K562 (cell line): ENCODE measurements around the gene VWA8. TPM values are rescaled to one million over a fixed set of nuclear protein-coding genes. Genes with fewer than 3 reads are reported as not detected.
A peak's percentile ranks its signal among the peaks of the same experiment; 100 is the strongest.

ENCODE experiments used
- ARID1B ChIP-seq: fragments of 450-650 bp; IDR thresholded peaks from 2 replicates; pipeline ENCODE4 v1.6.1; 2016; ENCODE audit warnings: antibody characterized with exemption, mild to moderate bottlenecking, inconsistent platforms
- ATF7 ChIP-seq: fragments of 450-650 bp; IDR thresholded peaks from 2 replicates; pipeline ENCODE4 v1.7.1; 2014; ENCODE audit warnings: mild to moderate bottlenecking, moderate library complexity
- BACH1 ChIP-seq: fragments of 200-800 bp; sonication (Bioruptor generic); IDR thresholded peaks from 2 replicates; pipeline ENCODE4 v1.6.1; 2016; ENCODE audit warnings: missing genetic modification characterization, missing compliant biosample characterization
- DMBX1 ChIP-seq: fragments of 250-450 bp; sonication (Bioruptor Pico); IDR thresholded peaks from 2 replicates; pipeline ENCODE4 v1.8.0; 2022; ENCODE audit warnings: inconsistent platforms, mild to moderate bottlenecking, moderate library complexity, borderline replicate concordance
- EP300 ChIP-seq: IDR thresholded peaks from 2 replicates; pipeline ENCODE4 v1.6.1; 2012; ENCODE audit warnings: low read length, improper control_type of control experiment
- EWSR1 ChIP-seq: fragments of 450-650 bp; IDR thresholded peaks from 2 replicates; pipeline ENCODE4 v1.6.1; 2018; ENCODE audit warnings: borderline replicate concordance, mild to moderate bottlenecking, low read depth, moderate library complexity; ENCODE audit not compliant: partially characterized antibody
- FOSL1 ChIP-seq: fragments of 200-800 bp; sonication (Bioruptor generic); conservative IDR thresholded peaks from 2 replicates; pipeline ENCODE4 v1.6.1; 2016; ENCODE audit warnings: missing genetic modification characterization, missing compliant biosample characterization
- JUND ChIP-seq, 2 experiments: IDR thresholded peaks; 2 replicates in 1 of 2; 3 replicates in 1 of 2; pipeline ENCODE4 v1.6.1; 2011; ENCODE audit warnings: borderline replicate concordance in 2 of 2, low read depth in 2 of 2, low read length in 2 of 2, improper control_type of control experiment in 1 of 2, missing biosample characterization in 1 of 2, missing genetic modification characterization in 1 of 2, missing genetic modification reagents in 1 of 2
- MAFF ChIP-seq: IDR thresholded peaks from 2 replicates; pipeline ENCODE4 v1.6.1; 2012; ENCODE audit warnings: low read length, improper control_type of control experiment
- MAFG ChIP-seq: fragments of 450-650 bp; conservative IDR thresholded peaks from 2 replicates; pipeline ENCODE4 v1.6.1; 2016; ENCODE audit warnings: missing genetic modification characterization, missing compliant biosample characterization
- PHB ChIP-seq: fragments of 250-450 bp; sonication (Bioruptor Pico); IDR thresholded peaks from 2 replicates; pipeline ENCODE4 v1.5.0; 2021
- PRMT5 ChIP-seq: sonication (generic); formaldehyde crosslinking; IDR thresholded peaks from 2 replicates; pipeline ENCODE4 v1.5.0; 2020; ENCODE audit warnings: missing genetic modification reagents
- SMARCE1 ChIP-seq: fragments of 450-650 bp; IDR thresholded peaks from 2 replicates; pipeline ENCODE4 v1.7.1; 2016; ENCODE audit warnings: mild to moderate bottlenecking
- WHSC1 ChIP-seq: IDR thresholded peaks from one replicate; pipeline ENCODE4 v1.6.1; 2012; ENCODE audit warnings: low read length, control low read depth, inconsistent platforms
- ZBTB17 ChIP-seq: fragments of 450-650 bp; formaldehyde crosslinking; IDR thresholded peaks from 2 replicates; pipeline ENCODE4 v1.4.0; 2020; ENCODE audit warnings: mild to moderate bottlenecking
- polyA plus RNA-seq, 8 experiments: library from polyadenylated mRNA; depleted of rRNA in 4 of 8; stranded (reverse) in 5 of 8; unstranded in 3 of 8; fragments of >200 nt; fragmentation: Nextera tagmentation in 2 of 8; fragmentation: Illumina TruSeq in 1 of 8; extraction: Ambion mirVana in 2 of 8; extraction: Trizol in 1 of 8; gene quantifications; 2 replicates each; pipeline versions ENCODE4 v1.2.1 to v1.2.3, GENCODE V29; 2011 to 2014; ENCODE audit warnings: inconsistent platforms in 1 of 8, missing spikeins in 1 of 8
- total RNA-seq, 7 experiments: library from RNA; depleted of rRNA in 6 of 7; stranded (reverse); fragments of >200 nt in 6 of 7; fragmentation: Illumina TruSeq in 2 of 7; extraction: Trizol in 2 of 7; gene quantifications; 2 replicates each; pipeline versions ENCODE4 v1.2.1 to v1.2.3, GENCODE V29; 2011 to 2021; ENCODE audit warnings: low replicate concordance in 1 of 7
- TF ChIP-seq, protein P1 (sequence below), 2 experiments: fragments of 450-650 bp; IDR thresholded peaks; 2 replicates each; pipeline ENCODE4 v1.6.1; 2016; ENCODE audit warnings: mild to moderate bottlenecking in 2 of 2, borderline replicate concordance in 1 of 2, low read depth in 1 of 2, moderate library complexity in 1 of 2
- TF ChIP-seq, protein P2 (sequence below): fragments of 450-650 bp; IDR thresholded peaks from 2 replicates; pipeline ENCODE4 v1.6.1; 2016; ENCODE audit warnings: missing biosample characterization, missing genetic modification characterization
- TF ChIP-seq, protein P3 (sequence below), 2 experiments: fragments of 450-650 bp; IDR thresholded peaks; 2 replicates each; pipeline ENCODE4 v1.6.1; 2016

VWA8 gene
- total and polyA plus RNA-seq, 9 of the 15 experiments (the other 6 are each of a cell fraction or from before 2014, with no cell fraction given): 2.1 to 18.5 (median 13.3) TPM

DNA sequence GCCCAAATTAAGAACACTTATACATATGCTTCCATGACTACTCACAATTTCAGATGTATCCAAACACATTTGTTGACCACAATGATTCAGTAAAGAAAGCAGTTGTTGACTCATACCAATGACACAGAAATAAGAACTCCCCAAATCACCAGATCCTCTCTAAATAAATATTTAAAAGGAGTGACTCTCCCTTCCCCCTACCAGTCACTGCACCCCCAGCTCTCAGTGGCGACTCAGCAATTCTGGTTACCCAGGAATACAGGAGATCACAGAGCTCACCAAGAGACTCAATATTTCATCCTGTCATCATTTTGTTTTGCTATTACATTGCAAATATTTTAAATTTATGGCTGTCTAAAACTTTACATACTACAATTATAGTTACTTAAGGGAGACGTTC is 372.0 kb downstream of the VWA8 start (continued):
- TF ChIP-seq, protein P1, sequence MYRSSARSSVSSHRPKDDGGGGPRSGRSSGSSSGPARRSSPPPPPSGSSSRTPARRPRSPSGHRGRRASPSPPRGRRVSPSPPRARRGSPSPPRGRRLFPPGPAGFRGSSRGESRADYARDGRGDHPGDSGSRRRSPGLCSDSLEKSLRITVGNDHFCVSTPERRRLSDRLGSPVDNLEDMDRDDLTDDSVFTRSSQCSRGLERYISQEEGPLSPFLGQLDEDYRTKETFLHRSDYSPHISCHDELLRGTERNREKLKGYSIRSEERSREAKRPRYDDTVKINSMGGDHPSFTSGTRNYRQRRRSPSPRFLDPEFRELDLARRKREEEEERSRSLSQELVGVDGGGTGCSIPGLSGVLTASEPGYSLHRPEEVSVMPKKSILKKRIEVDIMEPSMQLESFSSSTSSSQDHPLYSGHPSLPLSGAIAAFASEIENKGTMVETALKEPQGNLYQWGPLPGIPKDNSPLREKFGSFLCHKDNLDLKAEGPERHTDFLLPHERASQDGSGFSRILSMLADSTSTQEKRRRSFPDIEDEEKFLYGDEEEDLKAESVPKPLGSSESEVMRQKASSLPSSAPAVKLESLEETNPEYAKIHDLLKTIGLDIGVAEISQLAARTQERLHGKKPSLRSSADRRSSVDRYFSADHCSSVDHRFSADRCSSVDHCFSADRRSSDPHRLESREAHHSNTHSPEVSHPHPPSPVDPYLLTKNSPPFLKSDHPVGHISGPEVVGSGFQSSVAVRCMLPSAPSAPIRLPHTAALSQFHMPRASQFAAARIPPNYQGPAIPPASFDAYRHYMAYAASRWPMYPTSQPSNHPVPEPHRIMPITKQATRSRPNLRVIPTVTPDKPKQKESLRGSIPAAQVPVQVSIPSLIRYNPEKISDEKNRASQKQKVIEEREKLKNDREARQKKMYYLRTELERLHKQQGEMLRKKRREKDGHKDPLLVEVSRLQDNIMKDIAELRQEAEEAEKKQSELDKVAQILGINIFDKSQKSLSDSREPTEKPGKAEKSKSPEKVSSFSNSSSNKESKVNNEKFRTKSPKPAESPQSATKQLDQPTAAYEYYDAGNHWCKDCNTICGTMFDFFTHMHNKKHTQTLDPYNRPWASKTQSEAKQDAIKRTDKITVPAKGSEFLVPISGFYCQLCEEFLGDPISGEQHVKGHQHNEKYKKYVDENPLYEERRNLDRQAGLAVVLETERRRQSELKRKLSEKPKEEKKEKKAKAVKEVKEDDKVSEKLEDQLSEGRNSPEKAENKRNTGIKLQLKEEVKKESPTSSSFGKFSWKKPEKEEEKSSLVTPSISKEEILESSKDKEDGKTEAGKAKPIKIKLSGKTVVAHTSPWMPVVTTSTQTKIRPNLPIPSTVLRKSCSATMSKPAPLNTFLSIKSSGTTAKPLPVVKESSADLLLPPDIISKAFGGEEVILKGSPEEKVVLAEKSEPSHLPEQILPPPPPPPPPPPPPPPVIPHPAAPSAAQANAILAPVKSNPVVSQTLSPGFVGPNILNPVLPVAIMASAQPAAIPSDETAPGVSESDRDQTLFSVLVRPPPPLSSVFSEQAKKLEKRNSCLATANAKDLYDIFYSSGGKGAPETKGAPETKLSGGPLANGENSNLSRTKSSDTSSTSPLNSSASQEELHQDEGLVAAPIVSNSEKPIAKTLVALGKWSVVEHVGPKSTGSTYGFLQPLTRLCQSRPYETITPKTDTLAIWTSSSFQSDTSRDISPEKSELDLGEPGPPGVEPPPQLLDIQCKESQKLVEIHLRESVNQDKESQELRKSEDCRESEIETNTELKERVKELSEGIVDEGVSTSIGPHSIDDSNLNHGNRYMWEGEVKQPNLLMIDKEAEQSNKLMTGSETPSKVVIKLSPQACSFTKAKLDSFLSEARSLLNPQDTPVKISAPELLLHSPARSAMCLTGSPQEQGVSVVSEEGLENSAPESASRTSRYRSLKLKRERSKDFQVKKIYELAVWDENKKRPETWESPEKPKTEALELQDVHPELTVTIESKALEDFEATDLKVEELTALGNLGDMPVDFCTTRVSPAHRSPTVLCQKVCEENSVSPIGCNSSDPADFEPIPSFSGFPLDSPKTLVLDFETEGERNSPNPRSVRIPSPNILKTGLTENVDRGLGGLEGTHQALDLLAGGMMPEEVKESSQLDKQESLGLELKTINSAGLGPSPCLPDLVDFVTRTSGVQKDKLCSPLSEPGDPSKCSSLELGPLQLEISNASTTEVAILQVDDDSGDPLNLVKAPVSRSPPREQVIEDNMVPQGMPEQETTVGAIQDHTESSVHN (IDR thresholded peaks at IDR 0.05; ENCODE audit: borderline replicate concordance in 1 of 2, low read depth in 1 of 2): 0 out of 4 replicates have a peak, but pooled peaks of 1 of the 2 experiments have one; percentile 58
- TF ChIP-seq EWSR1 (no peak), SMARCE1 (peak; percentile 47; the same call in 1 of the 2 replicates), MAFF (peak; percentile 86), EP300 (peak; percentile 54), BACH1 (tag) (peak; percentile 94), ZBTB17 (peak; percentile 90), PHB (CRISPR knock-in tag) (no peak), MAFG (tag) (peak; percentile 94), WHSC1 (no peak), JUND (IDR thresholded peaks at IDR 0.05; ENCODE audit: borderline replicate concordance, low read depth, low read length) (peak; percentile 65), JUND (tag; IDR thresholded peaks at IDR 0.05; ENCODE audit: borderline replicate concordance, low read depth, low read length) (peak; percentile 29; the same call in 1 of the 3 replicates), ARID1B (peak; percentile 29; the same call in 1 of the 2 replicates), DMBX1 (CRISPR knock-in tag) (no peak), PRMT5 (CRISPR knock-in tag) (no peak), ATF7 (no peak), FOSL1 (peak; percentile 92)
- TF ChIP-seq, protein P2, sequence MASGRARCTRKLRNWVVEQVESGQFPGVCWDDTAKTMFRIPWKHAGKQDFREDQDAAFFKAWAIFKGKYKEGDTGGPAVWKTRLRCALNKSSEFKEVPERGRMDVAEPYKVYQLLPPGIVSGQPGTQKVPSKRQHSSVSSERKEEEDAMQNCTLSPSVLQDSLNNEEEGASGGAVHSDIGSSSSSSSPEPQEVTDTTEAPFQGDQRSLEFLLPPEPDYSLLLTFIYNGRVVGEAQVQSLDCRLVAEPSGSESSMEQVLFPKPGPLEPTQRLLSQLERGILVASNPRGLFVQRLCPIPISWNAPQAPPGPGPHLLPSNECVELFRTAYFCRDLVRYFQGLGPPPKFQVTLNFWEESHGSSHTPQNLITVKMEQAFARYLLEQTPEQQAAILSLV (tag): no peak
- TF ChIP-seq, protein P3, sequence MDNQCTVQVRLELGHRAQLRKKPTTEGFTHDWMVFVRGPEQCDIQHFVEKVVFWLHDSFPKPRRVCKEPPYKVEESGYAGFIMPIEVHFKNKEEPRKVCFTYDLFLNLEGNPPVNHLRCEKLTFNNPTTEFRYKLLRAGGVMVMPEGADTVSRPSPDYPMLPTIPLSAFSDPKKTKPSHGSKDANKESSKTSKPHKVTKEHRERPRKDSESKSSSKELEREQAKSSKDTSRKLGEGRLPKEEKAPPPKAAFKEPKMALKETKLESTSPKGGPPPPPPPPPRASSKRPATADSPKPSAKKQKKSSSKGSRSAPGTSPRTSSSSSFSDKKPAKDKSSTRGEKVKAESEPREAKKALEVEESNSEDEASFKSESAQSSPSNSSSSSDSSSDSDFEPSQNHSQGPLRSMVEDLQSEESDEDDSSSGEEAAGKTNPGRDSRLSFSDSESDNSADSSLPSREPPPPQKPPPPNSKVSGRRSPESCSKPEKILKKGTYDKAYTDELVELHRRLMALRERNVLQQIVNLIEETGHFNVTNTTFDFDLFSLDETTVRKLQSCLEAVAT (IDR thresholded peaks at IDR 0.05): peak in 1 of 2 experiments; percentile 84; a peak in 2 of 4 replicates
